B cell (primary cell): ENCODE data around the gene CPED1. TPM values are rescaled to one million over a fixed set of nuclear protein-coding genes. Genes with fewer than 3 reads are reported as not detected.

ENCODE experiments used
- ATAC-seq: fragments of 200-7000 bp; cut with Tn5 transposase; one replicate; pipeline ENCODE4 v1.10.0; 2021; ENCODE audit warnings: low read depth, mild to moderate bottlenecking, moderate number of reproducible peaks, moderate library complexity
- CTCF ChIA-PET: fragments of 350-600 bp; sonication (Branson Sonifier 250); formaldehyde crosslinking; loops from one replicate; lab custom pipeline; 2021; ENCODE audit warnings: antibody characterized with exemption, inconsistent platforms; lab: Charles Lee
- POLR2A ChIA-PET: fragments of 350-600 bp; sonication (Branson Sonifier 250); formaldehyde crosslinking; loops from one replicate; lab custom pipeline; 2021; ENCODE audit warnings: antibody characterized with exemption; lab: Charles Lee
- DNase-seq: peaks from one replicate; pipeline ENCODE4 v3.0.0; 2013
- H2AFZ ChIP-seq: 2 replicates; pipeline ENCODE4 v1.6.1; 2012; ENCODE audit warnings: mild to moderate bottlenecking, low read depth, low read length; ENCODE audit not compliant: insufficient read depth, poor library complexity, severe bottlenecking
- H3K27ac ChIP-seq, 2 donors: 1 replicate in 1 of 2; 2 replicates in 1 of 2; pipeline ENCODE4 v1.5.1; 2012 to 2013; ENCODE audit warnings: low read length in 2 of 2, mild to moderate bottlenecking in 2 of 2, moderate library complexity in 1 of 2
- H3K27me3 ChIP-seq, 4 experiments: fragments of 200-600 bp in 1 of 4; sonication (generic) in 1 of 4; replicated peaks in 1 of 4; 1 replicate in 2 of 4; 2 replicates in 2 of 4; pipeline versions ENCODE4 v1.6.1 to v1.7.0; 2013 to 2016; ENCODE audit warnings: low read length in 3 of 4, mild to moderate bottlenecking in 2 of 4, mixed read lengths in 1 of 4, moderate library complexity in 1 of 4; ENCODE audit not compliant: insufficient read depth in 4 of 4, control insufficient read depth in 3 of 4; ENCODE audit errors: control extremely low read depth in 1 of 4
- H3K36me3 ChIP-seq, 2 experiments: replicated peaks in 1 of 2; 1 replicate in 1 of 2; 2 replicates in 1 of 2; pipeline versions ENCODE4 v1.6.1 to v1.7.1; 2013; ENCODE audit warnings: low read length in 1 of 2; ENCODE audit not compliant: insufficient read depth in 2 of 2, control insufficient read depth in 1 of 2; ENCODE audit errors: control extremely low read depth in 1 of 2, extremely low read depth in 1 of 2
- H3K4me1 ChIP-seq, 2 donors: fragments of 200-600 bp in 1 of 2; sonication (generic) in 1 of 2; 1 replicate in 1 of 2; 2 replicates in 1 of 2; pipeline versions ENCODE4 v1.5.1 to v1.6.1; 2013 to 2017; ENCODE audit warnings: low read length in 2 of 2; ENCODE audit not compliant: control insufficient read depth in 2 of 2, insufficient read depth in 2 of 2
- H3K4me2 ChIP-seq: replicated peaks from 2 replicates; pipeline ENCODE3; 2012; ENCODE audit warnings: mild to moderate bottlenecking, low read depth, low read length; ENCODE audit not compliant: poor library complexity, severe bottlenecking
- H3K4me3 ChIP-seq, 5 experiments: fragments of 200-600 bp in 1 of 5; sonication (generic) in 1 of 5; 1 replicate in 3 of 5; 2 replicates in 2 of 5; pipeline versions ENCODE4 v1.5.1 to v1.7.0; 2011 to 2016; ENCODE audit warnings: low read length in 4 of 5, mild to moderate bottlenecking in 4 of 5, low read depth in 2 of 5, control low read depth in 1 of 5, moderate library complexity in 1 of 5; ENCODE audit not compliant: insufficient read depth in 1 of 5; ENCODE audit errors: control extremely low read depth in 1 of 5, extremely low read depth in 1 of 5
- H3K79me2 ChIP-seq: fragments of 200-600 bp; sonication (generic); one replicate; pipeline ENCODE4 v1.6.0; 2016; ENCODE audit warnings: low read length; ENCODE audit not compliant: control insufficient read depth, insufficient read depth
- H3K9ac ChIP-seq: fragments of 200-600 bp; sonication (generic); 2 replicates; pipeline ENCODE4 v1.6.1; 2017; ENCODE audit warnings: mild to moderate bottlenecking, low read length, moderate library complexity
- H3K9me3 ChIP-seq, 3 donors: one replicate each; pipeline versions ENCODE4 v1.6.1 to v1.7.1; 2013; ENCODE audit warnings: low read length in 2 of 3; ENCODE audit not compliant: control insufficient read depth in 2 of 3, insufficient read depth in 1 of 3; ENCODE audit errors: control extremely low read depth in 1 of 3
- H4K20me1 ChIP-seq: 2 replicates; pipeline ENCODE4 v1.6.0; 2012; ENCODE audit warnings: mild to moderate bottlenecking, low read length; ENCODE audit not compliant: insufficient read depth, control insufficient read depth, poor library complexity, severe bottlenecking
- H3K27ac Mint-ChIP-seq: one replicate; pipeline ENCODE4 v1.8.0; 2021; ENCODE audit warnings: mixed read lengths
- H3K27me3 Mint-ChIP-seq: one replicate; pipeline ENCODE4 v1.8.0; 2021; ENCODE audit warnings: mixed read lengths
- H3K4me1 Mint-ChIP-seq: one replicate; pipeline ENCODE4 v1.8.0; 2021; ENCODE audit warnings: mixed read lengths
- H3K4me3 Mint-ChIP-seq: one replicate; pipeline ENCODE4 v1.8.0; 2021; ENCODE audit warnings: mixed read lengths
- H3K9me3 Mint-ChIP-seq: one replicate; pipeline ENCODE4 v1.8.0; 2022; ENCODE audit warnings: mixed read lengths; ENCODE audit not compliant: insufficient read depth
- EZH2 ChIP-seq: IDR thresholded peaks from 2 replicates; pipeline ENCODE4 v1.6.1; 2012; ENCODE audit warnings: borderline replicate concordance, low read depth, mild to moderate bottlenecking, moderate library complexity, low read length; ENCODE audit not compliant: insufficient read depth, poor library complexity, severe bottlenecking
- WGBS: methylation state at CpG from one replicate; pipeline ENCODE4 v1.1.5; 2013; ENCODE audit warnings: missing lambda C conversion rate; ENCODE audit not compliant: insufficient coverage; 5-methylcytosine and 5-hydroxymethylcytosine counted together
- intact Hi-C: fragments of 100-400 bp; cut with micrococcal nuclease; formaldehyde crosslinking; loops from one replicate; pipeline ENCODE4 v1.10.0; 2022
- polyA plus RNA-seq: library from polyadenylated mRNA; depleted of rRNA; stranded (reverse); fragments of >200 nt; gene quantifications from 2 replicates; pipeline ENCODE4 v1.2.3, GENCODE V29; 2012
- total RNA-seq, 2 donors: library from RNA; stranded (reverse); fragments of 120-200 nt in 1 of 2; gene quantifications; 1 replicate in 1 of 2; 2 replicates in 1 of 2; pipeline versions ENCODE4 v1.2.3 to v1.2.4, GENCODE V29; 2013 to 2022
- TF ChIP-seq, protein P1 (sequence below): fragments of 200-600 bp; IDR thresholded peaks from one replicate; pipeline ENCODE4 v1.8.0; 2022; ENCODE audit warnings: antibody characterized with exemption, mild to moderate bottlenecking

The CPED1 gene
- total and polyA plus RNA-seq, 2 donors (not counting 1 experiment from before 2014, with no cell fraction given): 0.44 to 3.8 TPM

DNA sequence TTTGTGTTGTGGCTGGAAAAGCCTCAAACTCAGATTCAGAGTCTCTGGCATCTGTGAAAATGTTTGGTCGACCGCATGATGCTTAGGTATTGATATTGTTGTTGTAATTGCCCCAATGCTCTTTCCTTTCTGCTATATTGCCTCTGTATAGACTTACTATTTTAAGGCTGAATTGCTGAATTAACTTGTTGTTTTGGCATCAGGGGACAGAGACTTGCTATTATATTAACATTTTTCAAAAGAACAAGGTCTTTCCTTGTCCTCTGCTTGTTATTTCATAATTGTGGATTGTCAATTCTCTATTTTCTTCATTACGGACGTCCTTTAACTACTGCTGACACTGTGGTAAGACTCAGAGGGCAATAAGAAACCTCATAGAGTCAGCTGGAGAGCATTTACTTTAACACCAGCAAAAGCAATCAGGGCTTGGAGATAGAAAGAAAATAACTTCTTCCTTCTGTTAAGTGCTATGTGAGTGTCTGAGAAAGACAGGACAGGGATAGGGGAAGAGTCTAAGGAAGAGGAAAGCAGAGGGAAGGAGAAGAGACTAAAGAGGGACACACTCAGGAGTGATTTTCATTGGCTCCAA, 17.6 kb downstream of the CPED1 start:
- no peak overlapping the region for H3K27ac Mint-ChIP-seq
- H3K4me1 Mint-ChIP-seq: no peaks in the 10 kb centered on the region
- Histone ChIP-seq H3K4me2 (no peak overlapping the region), H3K9me3 (no peaks in the 10 kb centered on the region), H3K9ac (no peak overlapping the region), H3K79me2 (no peaks in the 10 kb centered on the region), H2AFZ (no peak overlapping the region), H3K36me3 (no peaks in the 10 kb centered on the region), H3K27ac (no peak overlapping the region), H3K27me3 (peaks cover 0 to 13% (median 1%) of the 10 kb centered on the region in 4 experiments), H3K4me3 (no peak overlapping the region), H4K20me1 (no peaks in the 10 kb centered on the region), H3K4me1 (no peaks in the 10 kb centered on the region)
- CTCF ChIA-PET: no interaction called here
- H3K4me3 Mint-ChIP-seq: no peak overlapping the region
- WGBS: no CpG with 5 or more reads among the region's 4 CpGs
- H3K9me3 Mint-ChIP-seq: no peaks in the 10 kb centered on the region
- intact Hi-C loops: no loop called here
- TF ChIP-seq, protein P1, sequence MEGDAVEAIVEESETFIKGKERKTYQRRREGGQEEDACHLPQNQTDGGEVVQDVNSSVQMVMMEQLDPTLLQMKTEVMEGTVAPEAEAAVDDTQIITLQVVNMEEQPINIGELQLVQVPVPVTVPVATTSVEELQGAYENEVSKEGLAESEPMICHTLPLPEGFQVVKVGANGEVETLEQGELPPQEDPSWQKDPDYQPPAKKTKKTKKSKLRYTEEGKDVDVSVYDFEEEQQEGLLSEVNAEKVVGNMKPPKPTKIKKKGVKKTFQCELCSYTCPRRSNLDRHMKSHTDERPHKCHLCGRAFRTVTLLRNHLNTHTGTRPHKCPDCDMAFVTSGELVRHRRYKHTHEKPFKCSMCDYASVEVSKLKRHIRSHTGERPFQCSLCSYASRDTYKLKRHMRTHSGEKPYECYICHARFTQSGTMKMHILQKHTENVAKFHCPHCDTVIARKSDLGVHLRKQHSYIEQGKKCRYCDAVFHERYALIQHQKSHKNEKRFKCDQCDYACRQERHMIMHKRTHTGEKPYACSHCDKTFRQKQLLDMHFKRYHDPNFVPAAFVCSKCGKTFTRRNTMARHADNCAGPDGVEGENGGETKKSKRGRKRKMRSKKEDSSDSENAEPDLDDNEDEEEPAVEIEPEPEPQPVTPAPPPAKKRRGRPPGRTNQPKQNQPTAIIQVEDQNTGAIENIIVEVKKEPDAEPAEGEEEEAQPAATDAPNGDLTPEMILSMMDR: no peak
- TF ChIP-seq EZH2: no peak
- POLR2A ChIA-PET: no interaction called here
- H3K27me3 Mint-ChIP-seq: peaks cover 26% of the 10 kb centered on the region
- ATAC-seq (no peak), DNase-seq (no peak)

DNA sequence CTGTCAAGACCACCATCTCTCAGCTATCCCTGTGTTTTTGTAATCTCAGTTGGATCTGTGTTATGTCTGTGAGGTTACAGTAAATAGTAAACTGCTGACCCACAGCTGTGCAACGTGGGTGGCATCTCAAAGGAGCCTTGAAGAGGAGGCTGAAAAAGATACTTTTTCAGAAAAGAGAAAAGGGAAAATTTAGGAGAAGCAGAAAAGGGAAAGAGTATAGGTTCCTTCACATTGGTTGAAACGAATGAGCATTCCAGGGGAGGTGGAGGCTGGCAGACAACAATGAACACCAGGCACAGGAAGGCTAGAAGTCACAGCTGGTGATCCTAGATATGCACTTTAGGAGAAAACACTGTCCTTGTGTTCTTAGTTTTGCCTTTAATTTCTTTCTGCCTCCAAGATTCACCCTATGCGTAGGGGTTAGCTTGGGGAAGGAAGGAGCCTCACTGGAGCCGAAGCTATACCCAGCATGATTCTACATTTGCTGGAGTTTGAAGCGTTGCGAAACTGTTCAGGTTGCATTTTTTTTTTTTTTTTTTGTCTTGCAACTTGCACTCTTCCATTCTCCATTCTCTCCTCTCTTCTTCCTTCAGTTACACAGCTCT, 18.3 kb downstream of the CPED1 start:
- no peak overlapping the region for H3K27ac ChIP-seq
- no peaks in the 10 kb centered on the region for H3K79me2 ChIP-seq
- H3K36me3 ChIP-seq: no peaks in the 10 kb centered on the region
- intact Hi-C loops: no loop called here
- Mint-ChIP-seq H3K9me3 (no peaks in the 10 kb centered on the region), H3K27ac (no peak overlapping the region), H3K4me1 (no peaks in the 10 kb centered on the region), H3K27me3 (peaks cover 26% of the 10 kb centered on the region), H3K4me3 (no peak overlapping the region)
- TF ChIP-seq EZH2: no peak
- TF ChIP-seq, protein P1: no peak
- H4K20me1 ChIP-seq: no peaks in the 10 kb centered on the region
- H3K9ac ChIP-seq: no peak overlapping the region
- peaks cover 0 to 13% (median 1%) of the 10 kb centered on the region in 4 experiments for H3K27me3 ChIP-seq
- H3K4me3 ChIP-seq: no peak overlapping the region
- no peaks in the 10 kb centered on the region for H3K4me1 ChIP-seq
- DNase-seq (no peak), ATAC-seq (no peak)
- ChIA-PET CTCF (no interaction called here), POLR2A (no interaction called here)
- 66% methylated on average over 3 of the region's 6 CpGs for WGBS
- H3K4me2 ChIP-seq: no peak overlapping the region
- H2AFZ ChIP-seq: no peak overlapping the region
- no peaks in the 10 kb centered on the region for H3K9me3 ChIP-seq
